ENCODE results near the gene MYO16.

DNA sequence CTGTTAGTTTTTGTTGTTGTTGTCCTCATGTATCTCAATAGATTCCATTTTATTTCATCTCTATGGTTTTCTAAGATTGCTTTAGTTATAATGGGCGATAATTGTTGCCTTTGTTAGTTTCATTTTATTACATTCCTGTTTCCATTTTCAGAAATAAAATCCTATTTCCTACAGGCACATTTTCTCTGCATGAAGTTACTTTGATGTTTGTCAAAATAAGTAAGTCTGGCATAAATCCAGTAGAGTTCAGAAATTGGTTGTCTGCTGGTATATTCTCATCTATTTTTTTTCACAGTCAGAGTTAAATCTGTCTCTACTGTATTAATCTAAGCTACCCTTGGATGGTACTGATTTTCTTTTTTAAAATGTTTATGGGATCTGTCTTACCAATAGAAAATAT, 204.1 kb downstream of the MYO16 start:
- TF ChIP-seq, protein P1, sequence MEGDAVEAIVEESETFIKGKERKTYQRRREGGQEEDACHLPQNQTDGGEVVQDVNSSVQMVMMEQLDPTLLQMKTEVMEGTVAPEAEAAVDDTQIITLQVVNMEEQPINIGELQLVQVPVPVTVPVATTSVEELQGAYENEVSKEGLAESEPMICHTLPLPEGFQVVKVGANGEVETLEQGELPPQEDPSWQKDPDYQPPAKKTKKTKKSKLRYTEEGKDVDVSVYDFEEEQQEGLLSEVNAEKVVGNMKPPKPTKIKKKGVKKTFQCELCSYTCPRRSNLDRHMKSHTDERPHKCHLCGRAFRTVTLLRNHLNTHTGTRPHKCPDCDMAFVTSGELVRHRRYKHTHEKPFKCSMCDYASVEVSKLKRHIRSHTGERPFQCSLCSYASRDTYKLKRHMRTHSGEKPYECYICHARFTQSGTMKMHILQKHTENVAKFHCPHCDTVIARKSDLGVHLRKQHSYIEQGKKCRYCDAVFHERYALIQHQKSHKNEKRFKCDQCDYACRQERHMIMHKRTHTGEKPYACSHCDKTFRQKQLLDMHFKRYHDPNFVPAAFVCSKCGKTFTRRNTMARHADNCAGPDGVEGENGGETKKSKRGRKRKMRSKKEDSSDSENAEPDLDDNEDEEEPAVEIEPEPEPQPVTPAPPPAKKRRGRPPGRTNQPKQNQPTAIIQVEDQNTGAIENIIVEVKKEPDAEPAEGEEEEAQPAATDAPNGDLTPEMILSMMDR (IDR thresholded peaks at IDR 0.05): no peak
- TF ChIP-seq POLR2A (IDR thresholded peaks at IDR 0.05): no peak
